GM19193 (cell line): ENCODE data around the gene DYNC1I2.

Source experiments
- POLR2A ChIP-seq: IDR thresholded peaks from 4 replicates; pipeline ENCODE4 v1.6.1; 2011; ENCODE audit not compliant: insufficient read depth, insufficient read length; ENCODE audit errors: extremely low read depth

The DYNC1I2 gene

GRCh38 chr2:171703574-171704347 is 16.5 kb downstream of the DYNC1I2 start:
- no peak for TF ChIP-seq POLR2A

GRCh38 chr2:171706152-171706803 is 19.0 kb downstream of the DYNC1I2 start:
- no peak for TF ChIP-seq POLR2A

- TF ChIP-seq POLR2A = no peak
Measured at GRCh38 chr2:171707752-171708151, 20.5 kb downstream of the DYNC1I2 start.

GRCh38 chr2:171709011-171709685 is 21.9 kb downstream of the DYNC1I2 start:
- TF ChIP-seq POLR2A = no peak

GRCh38 chr2:171711351-171711750 is 24.1 kb downstream of the DYNC1I2 start:
- no peak for TF ChIP-seq POLR2A

GRCh38 chr2:171712051-171712450 is 24.8 kb downstream of the DYNC1I2 start:
- no peak for TF ChIP-seq POLR2A

GRCh38 chr2:171718720-171719119 is 31.5 kb downstream of the DYNC1I2 start:
- TF ChIP-seq POLR2A = no peak

GRCh38 chr2:171719660-171720059 is 32.4 kb downstream of the DYNC1I2 start:
- no peak for TF ChIP-seq POLR2A

GRCh38 chr2:171723716-171724683 is 36.7 kb downstream of the DYNC1I2 start:
- no peak for TF ChIP-seq POLR2A

GRCh38 chr2:171726847-171727450 is 39.7 kb downstream of the DYNC1I2 start:
- TF ChIP-seq POLR2A = no peak

- no peak for TF ChIP-seq POLR2A
Measured at GRCh38 chr2:171728989-171729951, 42.0 kb downstream of the DYNC1I2 start.

- TF ChIP-seq POLR2A = no peak
Measured at GRCh38 chr2:171729952-171730317, 42.7 kb downstream of the DYNC1I2 start.
